HG03575 (cell line): Measurements from ENCODE around the gene GPR61.

Experiments used
- ATAC-seq: cut with Tn5 transposase; IDR thresholded peaks from one replicate; pipeline ENCODE4 v1.9.1; 2021; ENCODE audit not compliant: unreplicated experiment, insufficient number of reproducible peaks, low FRiP score; ENCODE audit errors: extremely low read depth

Gene GPR61

DNA sequence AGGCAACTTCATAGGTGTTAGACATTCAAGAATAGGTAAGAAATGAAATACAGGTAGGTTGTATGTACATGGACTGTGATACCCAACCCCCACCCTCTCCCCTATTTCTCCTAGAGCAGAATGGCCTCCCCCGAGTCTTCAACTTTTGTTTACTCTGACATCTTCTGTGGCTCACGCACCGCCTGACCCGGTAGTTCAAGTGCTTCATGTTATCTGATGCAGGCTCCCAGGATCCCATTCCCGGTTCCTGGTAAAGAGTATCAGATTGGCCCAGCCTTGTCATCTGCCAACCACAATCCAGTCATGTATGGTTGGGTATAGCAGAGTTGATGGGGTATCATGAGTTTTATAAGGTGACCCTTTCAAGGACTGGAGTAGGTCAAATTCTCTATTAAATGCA lies 17.8 kb downstream of the GPR61 start:
- ATAC-seq = no peak

DNA sequence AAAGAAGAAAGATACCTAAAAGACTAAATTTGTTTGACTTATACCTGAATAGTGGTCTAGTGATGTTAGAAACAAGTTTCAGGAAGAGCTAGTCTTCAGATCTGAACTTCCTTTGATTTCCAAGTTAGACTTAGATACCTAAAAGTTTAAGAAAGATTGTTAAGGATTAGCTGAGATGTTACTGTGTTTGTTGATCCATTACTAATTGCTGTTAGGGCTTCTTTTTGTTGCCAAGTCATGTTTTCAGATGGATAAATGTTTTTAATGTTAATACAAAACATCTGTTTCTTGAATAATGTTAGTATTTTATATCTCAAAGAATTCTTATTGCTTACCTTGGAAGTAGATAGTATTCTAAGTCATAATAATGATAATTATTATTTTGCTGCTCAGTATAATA lies 20.3 kb downstream of the GPR61 start:
- no peak for ATAC-seq

DNA sequence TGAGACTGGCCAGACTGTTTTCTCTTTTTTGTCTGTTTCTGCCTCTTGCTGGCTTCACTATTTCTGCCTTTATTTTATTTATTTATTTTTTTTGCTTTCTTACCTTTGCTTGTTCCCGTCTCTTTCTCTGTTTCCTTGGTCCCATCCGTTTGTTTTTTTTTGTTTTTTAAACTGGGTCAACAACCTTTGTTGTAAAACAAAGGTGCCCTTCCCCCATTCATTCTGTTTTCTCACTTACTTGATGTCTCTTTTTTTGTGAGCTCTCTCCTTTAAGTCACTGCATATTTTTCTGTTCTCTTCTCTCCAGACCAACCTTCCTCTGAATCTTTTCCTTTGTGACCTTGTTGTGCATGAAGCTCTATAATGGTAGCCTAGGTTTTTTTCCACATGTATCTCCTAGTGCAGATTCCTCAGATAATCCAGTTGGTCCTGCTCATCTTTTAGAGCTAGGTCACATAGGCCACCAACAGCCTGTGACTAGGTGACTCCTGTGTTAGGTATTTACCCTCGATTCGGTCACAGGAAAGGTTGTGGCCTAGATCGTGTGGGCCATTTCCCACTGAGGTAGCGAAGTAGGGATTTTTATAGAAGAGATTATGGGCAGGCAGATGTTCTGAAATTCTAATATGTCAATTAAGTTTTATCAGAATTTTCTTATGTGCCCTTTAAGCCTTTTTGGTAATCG lies 24.7 kb downstream of the GPR61 start:
- ATAC-seq = no peak

DNA sequence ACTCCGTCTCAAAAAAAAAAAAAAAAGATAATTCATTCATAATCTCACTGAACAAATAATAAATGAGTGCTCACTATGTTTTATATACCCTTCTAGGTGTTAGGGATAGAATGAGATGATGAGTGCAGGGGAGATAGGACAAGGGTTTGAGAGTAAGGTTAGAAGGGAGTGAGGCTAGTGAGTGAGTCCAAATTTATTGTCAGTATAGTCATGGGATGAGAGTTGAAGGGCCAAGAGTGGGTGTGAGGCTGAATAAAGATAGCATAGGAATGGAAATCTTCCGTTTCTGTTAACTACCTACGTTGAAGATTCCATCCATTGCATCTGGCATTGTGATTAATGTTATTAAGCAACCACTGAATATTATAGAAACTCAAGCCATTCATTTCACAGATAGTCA lies 25.6 kb downstream of the GPR61 start:
- ATAC-seq = no peak

DNA sequence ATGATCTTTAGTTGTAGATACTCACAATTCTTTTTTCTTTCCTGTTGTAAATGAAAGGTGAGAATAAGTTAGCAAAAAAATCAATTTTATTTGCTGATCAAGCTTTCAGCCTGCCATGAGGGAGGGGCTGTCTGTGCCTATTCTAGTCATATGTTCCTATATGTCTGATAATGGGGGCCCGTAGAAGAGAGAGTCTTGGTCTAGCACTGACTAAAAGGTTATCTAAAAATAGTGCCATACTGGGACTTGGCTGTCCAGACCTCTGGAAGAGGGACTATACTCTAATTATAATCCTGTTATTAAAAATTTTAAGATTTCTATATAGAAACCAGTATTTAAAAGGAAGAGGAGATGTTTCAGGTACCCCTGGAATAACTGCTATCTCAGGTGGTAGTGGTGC lies 27.3 kb downstream of the GPR61 start:
- no peak for ATAC-seq

DNA sequence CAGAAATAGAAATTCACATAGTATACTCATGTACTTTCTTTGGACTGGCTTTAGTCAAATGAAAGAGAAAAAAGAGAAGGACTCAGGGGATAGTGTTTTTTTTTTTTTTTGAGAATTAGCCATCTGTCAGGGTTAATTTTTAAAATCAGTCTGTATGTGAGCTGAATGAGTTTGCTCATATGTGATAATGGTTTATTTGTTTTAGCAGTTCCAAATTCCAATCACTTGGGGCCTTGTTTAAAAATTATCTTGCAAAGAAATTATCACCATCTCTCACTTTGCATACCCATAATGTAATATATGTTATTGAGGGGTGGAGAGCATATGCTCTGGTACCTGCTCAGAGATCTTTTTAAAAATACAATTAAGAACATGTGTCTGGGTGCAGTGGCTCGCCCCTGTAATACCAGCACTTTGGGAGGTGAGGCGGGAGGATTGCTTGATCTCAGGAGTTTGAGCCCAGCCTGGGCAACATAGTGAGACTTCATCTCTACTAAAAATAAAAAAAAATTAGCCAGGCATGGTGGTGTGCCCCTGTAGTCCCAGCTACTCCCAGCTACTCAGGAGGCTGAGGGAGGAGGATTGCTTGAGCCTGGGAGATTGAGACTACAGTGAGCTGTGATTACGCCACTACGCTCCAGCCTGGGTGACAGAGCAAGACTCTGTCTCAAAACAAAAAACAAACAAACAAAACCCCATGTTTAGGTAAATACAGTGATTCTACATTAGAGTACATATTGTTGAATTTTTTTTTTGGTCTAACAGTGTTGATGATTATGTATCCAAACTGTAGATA lies 28.4 kb downstream of the GPR61 start:
- ATAC-seq = no peak

DNA sequence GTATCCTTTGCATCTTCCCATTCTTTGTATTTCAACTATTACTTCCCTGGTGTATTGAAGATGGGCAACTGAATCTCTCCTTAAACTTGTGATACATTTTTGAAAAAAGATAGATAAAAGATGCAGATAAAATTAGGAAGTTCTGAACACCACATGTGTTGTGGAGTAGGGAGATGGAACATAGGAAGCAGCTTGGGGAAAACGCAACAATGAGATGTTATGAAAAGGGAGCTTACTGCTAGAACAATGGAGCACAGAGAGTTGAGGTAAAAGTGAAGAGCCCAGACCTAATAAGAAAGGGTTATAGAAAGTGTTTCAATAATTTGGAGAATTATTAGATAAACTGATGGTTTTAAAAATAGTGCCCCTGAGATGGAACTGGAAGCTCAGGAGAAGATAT lies 29.7 kb downstream of the GPR61 start:
- no peak for ATAC-seq

DNA sequence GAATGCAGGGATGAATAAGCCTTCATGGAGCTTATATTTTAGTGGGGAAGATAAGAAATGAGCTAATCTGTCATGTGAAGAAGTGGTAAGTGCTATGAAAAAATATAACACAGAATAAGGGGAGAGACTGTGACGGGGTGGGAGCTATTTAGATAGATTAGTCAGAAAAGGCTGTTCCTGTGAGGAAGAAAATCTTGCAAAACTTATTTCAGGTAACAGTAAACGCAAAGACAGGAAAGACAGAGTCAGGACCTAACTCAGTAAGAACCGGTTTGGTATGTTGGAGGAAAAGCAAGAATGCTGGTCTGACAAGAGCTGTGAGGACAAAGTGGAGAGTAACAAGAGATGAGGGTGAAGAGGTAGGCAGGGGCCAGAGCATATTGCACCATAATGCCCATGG lies 30.7 kb downstream of the GPR61 start:
- ATAC-seq = no peak

DNA sequence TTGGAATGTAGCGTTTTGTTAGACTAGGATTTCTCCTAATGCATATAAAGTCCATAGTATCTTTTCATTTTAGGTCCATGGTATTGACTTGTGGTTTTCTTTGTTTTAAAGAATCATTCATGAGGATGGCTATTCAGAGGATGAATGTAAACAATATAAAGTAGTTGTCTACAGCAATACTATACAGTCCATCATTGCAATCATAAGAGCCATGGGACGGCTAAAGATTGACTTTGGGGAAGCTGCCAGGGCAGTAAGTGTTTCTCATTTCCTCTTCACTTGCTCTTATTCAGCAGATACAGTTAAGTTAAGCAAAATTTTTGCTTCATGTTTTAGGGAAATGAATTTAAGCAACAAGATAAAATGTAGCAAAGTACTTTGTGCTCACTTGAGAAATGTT lies 34.1 kb downstream of the GPR61 start:
- ATAC-seq = no peak

DNA sequence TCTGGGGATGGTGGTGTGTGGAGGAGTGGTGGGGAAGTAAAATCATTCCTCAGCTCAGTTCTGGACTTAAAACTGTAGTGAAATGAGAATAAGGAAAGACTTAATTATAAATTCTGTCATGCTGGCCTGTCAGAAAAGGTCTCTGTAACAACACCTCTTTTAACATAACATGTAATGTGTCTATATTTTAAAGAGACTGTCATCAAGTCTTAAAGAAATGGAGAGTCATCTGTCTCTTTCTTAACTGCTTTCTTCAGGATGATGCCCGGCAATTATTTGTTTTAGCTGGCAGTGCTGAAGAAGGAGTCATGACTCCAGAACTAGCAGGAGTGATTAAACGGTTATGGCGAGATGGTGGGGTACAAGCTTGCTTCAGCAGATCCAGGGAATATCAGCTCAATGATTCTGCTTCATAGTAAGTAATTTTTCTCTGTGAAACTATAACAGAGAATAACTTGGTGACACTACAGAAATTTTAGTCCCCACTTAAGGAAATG lies 39.3 kb downstream of the GPR61 start:
- no peak for ATAC-seq

DNA sequence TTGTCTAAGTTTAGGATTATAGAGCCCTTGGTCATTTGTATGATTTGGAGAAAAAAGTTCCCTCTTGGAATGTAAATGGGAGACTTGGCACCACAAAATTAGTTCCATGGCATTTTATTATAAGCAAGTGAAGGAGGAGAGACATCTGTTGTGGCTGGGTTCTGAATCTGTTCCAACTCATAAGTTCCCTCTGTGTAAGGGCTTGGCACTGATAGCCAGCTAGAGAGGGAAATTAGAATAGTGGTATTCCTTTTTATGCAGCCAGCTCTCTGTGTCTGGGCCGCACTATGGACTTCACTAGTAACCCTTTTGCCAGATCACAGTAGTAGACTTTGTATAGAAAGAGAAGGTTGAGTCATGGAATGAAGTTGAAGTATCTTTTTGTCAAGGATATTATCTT lies 39.8 kb downstream of the GPR61 start:
- ATAC-seq = no peak

DNA sequence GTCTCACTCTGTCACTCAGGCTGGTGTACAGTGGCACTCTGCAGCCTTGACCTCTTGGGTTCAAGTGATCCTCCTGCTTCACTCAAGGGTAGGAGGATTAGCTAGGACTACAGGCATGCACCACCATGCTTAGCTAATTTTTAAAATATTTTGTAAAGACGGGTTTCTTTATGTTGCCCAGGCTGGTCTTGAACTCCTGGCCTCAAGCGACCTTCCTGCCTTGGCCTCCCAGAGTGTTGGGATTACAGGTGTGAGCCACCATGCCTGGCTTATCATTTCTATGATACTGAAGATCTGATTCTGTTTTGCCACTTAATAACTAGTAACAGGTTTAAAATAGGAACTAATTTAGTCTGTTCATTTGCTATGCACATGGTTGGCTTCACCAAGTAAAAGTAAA lies 42.3 kb downstream of the GPR61 start:
- ATAC-seq = no peak

DNA sequence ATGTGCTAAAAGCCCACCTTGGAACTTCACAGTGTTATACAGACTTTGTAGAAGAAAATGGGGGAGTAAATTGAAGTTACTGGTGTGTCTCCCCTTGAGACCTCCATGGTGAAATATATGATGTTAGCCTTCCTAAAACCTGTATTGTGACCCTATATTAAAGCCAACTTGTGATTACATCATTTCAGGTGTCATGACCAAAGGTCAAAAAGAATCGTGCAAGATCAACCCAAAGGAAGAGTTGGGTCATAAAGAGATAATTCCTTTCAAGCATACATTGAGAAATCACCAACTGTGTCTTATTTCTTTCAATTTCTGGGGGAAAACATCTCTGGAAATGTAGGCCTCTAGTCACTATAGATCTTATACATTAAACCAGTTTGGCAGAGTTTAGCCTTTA lies 45.1 kb downstream of the GPR61 start:
- ATAC-seq = no peak

DNA sequence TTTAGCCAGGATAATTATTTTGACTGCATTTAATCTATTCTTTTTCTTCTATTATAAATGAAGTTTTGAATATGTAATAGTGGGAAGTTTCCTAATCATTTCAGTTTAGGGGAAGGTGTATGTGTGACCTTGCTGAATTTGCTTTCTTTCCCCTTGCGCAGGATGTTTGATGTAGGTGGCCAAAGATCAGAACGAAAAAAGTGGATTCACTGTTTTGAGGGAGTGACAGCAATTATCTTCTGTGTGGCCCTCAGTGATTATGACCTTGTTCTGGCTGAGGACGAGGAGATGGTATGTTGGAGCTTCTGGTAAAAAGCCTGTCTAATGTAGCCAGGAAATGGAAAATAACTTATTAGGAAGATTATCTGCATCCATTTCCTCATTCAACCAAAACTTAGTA lies 46.4 kb downstream of the GPR61 start:
- no peak for ATAC-seq

DNA sequence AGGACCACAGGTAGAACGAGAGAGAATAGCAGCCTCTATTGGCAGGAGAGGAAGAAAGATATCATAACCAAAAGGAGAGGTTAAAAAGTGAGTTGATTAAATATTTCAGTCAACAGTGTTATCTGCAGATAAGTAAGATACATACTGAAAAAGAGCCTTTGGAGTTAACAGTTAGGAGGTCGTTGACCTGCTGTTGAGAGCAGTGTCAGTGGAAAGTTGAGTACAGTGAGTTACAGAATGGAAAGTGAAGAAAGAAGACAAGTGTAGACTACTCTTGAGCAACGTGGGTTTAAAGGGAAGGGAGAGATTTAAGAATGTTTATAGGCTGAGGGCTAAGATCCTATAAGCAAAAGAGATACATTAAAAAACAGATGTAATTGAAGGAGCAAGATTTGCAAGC lies 49.5 kb downstream of the GPR61 start:
- ATAC-seq = no peak

DNA sequence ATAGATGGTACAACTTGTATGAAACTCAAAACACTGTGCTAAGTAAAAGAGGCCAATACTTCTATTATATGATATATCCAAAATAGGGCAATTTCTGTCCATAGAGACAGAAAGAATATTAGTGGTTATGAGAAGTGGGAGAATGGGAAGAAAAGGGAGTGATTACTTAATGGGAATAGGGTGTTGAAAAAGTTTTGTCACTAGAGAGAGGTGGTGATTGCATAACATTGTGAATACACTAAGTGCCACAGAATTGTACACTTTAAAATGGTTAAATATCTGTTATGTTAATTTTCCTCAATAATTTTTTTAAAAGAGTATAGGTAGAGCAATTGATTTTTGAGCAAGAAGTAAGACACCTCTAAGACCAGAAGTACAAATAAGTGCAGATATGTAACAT lies 50.0 kb downstream of the GPR61 start:
- no peak for ATAC-seq

DNA sequence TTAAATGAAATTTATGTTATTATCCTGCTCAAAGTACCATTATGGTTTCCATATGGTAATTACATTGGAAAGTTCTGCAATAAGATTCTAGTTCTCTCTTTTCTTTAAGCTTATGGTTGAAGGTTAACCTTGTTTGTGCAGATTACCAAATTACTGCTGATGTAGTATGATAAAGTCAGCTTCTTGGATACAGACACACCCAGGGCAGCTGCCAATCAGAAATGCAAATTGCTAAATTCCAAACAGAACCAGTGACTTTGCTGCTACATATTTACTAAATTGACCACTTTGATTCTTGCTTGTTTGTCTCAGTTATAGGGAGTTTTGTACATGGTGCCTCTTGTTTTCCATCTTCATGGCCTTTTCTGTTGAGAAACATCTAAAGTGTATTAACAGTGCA lies 53.2 kb downstream of the GPR61 start:
- no peak for ATAC-seq

DNA sequence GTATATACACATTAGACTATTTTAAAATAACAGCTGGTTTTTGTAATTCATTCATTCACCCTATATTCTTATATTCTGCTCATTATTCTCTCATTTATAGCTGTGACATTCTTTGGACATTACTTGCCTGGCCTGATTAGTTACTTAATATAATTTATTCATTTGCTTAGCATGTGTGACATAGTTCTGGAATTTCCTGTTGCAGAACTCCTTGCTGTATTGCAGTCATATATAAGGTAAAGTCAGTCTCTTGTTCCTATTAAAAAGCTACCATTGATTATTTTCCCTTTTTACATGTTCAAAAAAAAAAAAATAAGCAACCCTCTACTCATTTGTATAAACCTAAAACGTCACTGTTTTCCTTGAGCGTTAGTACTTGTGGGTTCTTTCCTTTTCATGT lies 55.9 kb downstream of the GPR61 start:
- ATAC-seq = no peak
